Cardiac muscle cell (in vitro differentiated cells and primary cell): ENCODE data around the gene AMH. TPM values are rescaled to one million over a fixed set of nuclear protein-coding genes. Genes with fewer than 3 reads are reported as not detected.
A peak's percentile ranks its signal among the peaks of the same experiment; 100 is the strongest.

Experiments
- DNase-seq, 2 donors: peaks; one replicate each; pipeline versions ENCODE4 v3.0.0 to v3.0.0-alpha.2; 2010 to 2017; ENCODE audit warnings: low read depth in 1 of 2, low spot score in 1 of 2
- H3K27ac ChIP-seq: fragments of 200-600 bp; sonication (generic); 2 replicates; pipeline ENCODE4 v1.5.1; 2016
- H3K27me3 ChIP-seq: fragments of 200-600 bp; sonication (generic); 2 replicates; pipeline ENCODE4 v1.6.0; 2016; ENCODE audit warnings: control low read depth
- H3K36me3 ChIP-seq: fragments of 200-600 bp; sonication (generic); 2 replicates; pipeline ENCODE4 v1.5.1; 2016; ENCODE audit warnings: control low read depth
- H3K4me1 ChIP-seq: fragments of 200-600 bp; sonication (generic); 2 replicates; pipeline ENCODE4 v1.8.1; 2017; ENCODE audit warnings: low read depth, mild to moderate bottlenecking, mixed run types
- H3K4me3 ChIP-seq: fragments of 200-600 bp; sonication (generic); 2 replicates; pipeline ENCODE4 v1.5.1; 2016; ENCODE audit warnings: mild to moderate bottlenecking
- H3K9me3 ChIP-seq: fragments of 200-600 bp; sonication (generic); 2 replicates; pipeline ENCODE4 v1.5.1; 2017; ENCODE audit warnings: low read depth, mild to moderate bottlenecking, control low read depth
- CTCF ChIP-seq: IDR thresholded peaks from 2 replicates; pipeline ENCODE4 v1.5.1; 2012; ENCODE audit warnings: low read depth, mild to moderate bottlenecking, low read length
- polyA plus RNA-seq: library from polyadenylated mRNA; unstranded; fragments of >200 nt; fragmentation: Nextera tagmentation; extraction: Ambion mirVana; gene quantifications from 2 replicates; pipeline ENCODE4 v1.2.1, GENCODE V29; 2016
- total RNA-seq: library from RNA; depleted of rRNA; stranded (reverse); fragments of >200 nt; gene quantifications from 2 replicates; pipeline ENCODE4 v1.2.3, GENCODE V29; 2016

AMH gene
- total and polyA plus RNA-seq, 2 experiments from 2014 or later, result 24.1 to 71.4 TPM

GRCh38 chr19:2251106-2252054, 2.3 kb downstream of the AMH start:
- peaks cover 24% of the 10 kb centered on the region for H3K27me3 ChIP-seq
- H3K4me1 ChIP-seq, result peaks cover 3% of the 10 kb centered on the region
- DNase-seq, result no peak
- no peak for TF ChIP-seq CTCF
- H3K4me3 ChIP-seq, result no peak overlapping the region
- peaks cover 15% of the 10 kb centered on the region for H3K36me3 ChIP-seq
- no peaks in the 10 kb centered on the region for H3K9me3 ChIP-seq
- H3K27ac ChIP-seq, result no peak overlapping the region

GRCh38 chr19:2252055-2252796, 3.1 kb downstream of the AMH start:
- H3K27me3 ChIP-seq, result peaks cover 24% of the 10 kb centered on the region
- H3K36me3 ChIP-seq, result peaks cover 7% of the 10 kb centered on the region
- H3K27ac ChIP-seq, result no peak overlapping the region
- DNase-seq, result no peak
- H3K4me3 ChIP-seq, result no peak overlapping the region
- H3K9me3 ChIP-seq, result no peaks in the 10 kb centered on the region
- TF ChIP-seq CTCF, result no peak
- H3K4me1 ChIP-seq, result peaks cover 3% of the 10 kb centered on the region

GRCh38 chr19:2252797-2253105, 3.6 kb downstream of the AMH start:
- peaks cover 3% of the 10 kb centered on the region for H3K36me3 ChIP-seq
- H3K27ac ChIP-seq, result no peak overlapping the region
- H3K4me1 ChIP-seq, result peaks cover 3% of the 10 kb centered on the region
- TF ChIP-seq CTCF, result no peak
- DNase-seq, result no peak
- H3K27me3 ChIP-seq, result peaks cover 24% of the 10 kb centered on the region
- no peak overlapping the region for H3K4me3 ChIP-seq
- no peaks in the 10 kb centered on the region for H3K9me3 ChIP-seq

- peak in 1 of 2 donors; percentile 59 for DNase-seq
Observed at GRCh38 chr19:2253106-2254063, 4.3 kb downstream of the AMH start.

More at GRCh38 chr19:2253106-2254063, 4.3 kb downstream of the AMH start:
- H3K27ac ChIP-seq, result no peak overlapping the region
- no peaks in the 10 kb centered on the region for H3K36me3 ChIP-seq
- peaks cover 24% of the 10 kb centered on the region for H3K27me3 ChIP-seq
- no peaks in the 10 kb centered on the region for H3K9me3 ChIP-seq
- peak; percentile 19 for TF ChIP-seq CTCF
- H3K4me1 ChIP-seq, result peaks cover 3% of the 10 kb centered on the region
- H3K4me3 ChIP-seq, result peak overlapping the region; percentile 22
